ENCODE measurements around the gene NCOA6. TPM values are rescaled to one million over a fixed set of nuclear protein-coding genes. Genes with fewer than 3 reads are reported as not detected.

NCOA6 gene
- polyA plus RNA-seq, 1 of the 3 experiments (the other 2 are of a cell fraction): 14.5 TPM

- Histone ChIP-seq H3K4me2 (no peak overlapping the region), H3K36me3 (replicated peaks in 1 of 2; ENCODE audit: control insufficient read depth in 1 of 2, insufficient read depth in 2 of 2, low read length in 1 of 2) (peaks cover 8 to 36% of the 10 kb centered on the region in 2 experiments), H3K27me3 (ENCODE audit: insufficient read depth) (no peaks in the 10 kb centered on the region), H3F3A (replicated peaks; ENCODE audit: insufficient read depth) (no peaks in the 10 kb centered on the region), H3K27ac (ENCODE audit: low read depth in 2 of 2, low read length in 1 of 2) (no peak overlapping the region), H2AFZ (ENCODE audit: low read depth) (no peak overlapping the region), H3K9me2 (no peaks in the 10 kb centered on the region), H3K79me2 (ENCODE audit: insufficient read depth) (no peaks in the 10 kb centered on the region), H3K4me3 (ENCODE audit: low read depth in 2 of 2, low read length in 1 of 2) (no peak overlapping the region), H4K20me1 (ENCODE audit: insufficient read depth) (no peaks in the 10 kb centered on the region), H3K4me1 (ENCODE audit: control insufficient read depth in 1 of 2, insufficient read depth in 2 of 2, low read depth in 1 of 2, low read length in 1 of 2) (no peaks in the 10 kb centered on the region), H3K9me3 (no peaks in the 10 kb centered on the region), H3K9ac (no peak overlapping the region)
- WGBS (ENCODE audit: low lambda C conversion rate): 96% methylated on average over 22 of the region's 26 CpGs
- ChIA-PET POLR2A (no interaction called here), CTCF (interaction anchor here (2.4 kb wide), 1 partner anchor 15 kb away, joined by 5 read pairs; no protein-coding TSS in a partner anchor)
- TF ChIP-seq TEAD4 (IDR thresholded peaks at IDR 0.05; ENCODE audit: borderline replicate concordance, insufficient read depth) (no peak), MEF2A (IDR thresholded peaks at IDR 0.05; ENCODE audit: borderline replicate concordance, low read depth) (no peak), FOSL2 (IDR thresholded peaks at IDR 0.05; ENCODE audit: borderline replicate concordance, low read depth) (no peak), USF1 (IDR thresholded peaks at IDR 0.05; ENCODE audit: borderline replicate concordance, low read depth) (no peak), REST (IDR thresholded peaks at IDR 0.05; ENCODE audit: low read depth, low read length) (no peak), GABPA (IDR thresholded peaks at IDR 0.05; ENCODE audit: low read depth) (no peak), RAD21 (IDR thresholded peaks at IDR 0.05; ENCODE audit: low read length) (no peak), NRF1 (IDR thresholded peaks at IDR 0.05; ENCODE audit: low read depth, low read length) (no peak), RXRA (IDR thresholded peaks at IDR 0.05; ENCODE audit: borderline replicate concordance, low read depth) (no peak), TCF12 (IDR thresholded peaks at IDR 0.05) (no peak), EP300 (IDR thresholded peaks at IDR 0.05; ENCODE audit: borderline replicate concordance in 1 of 2, low read depth in 1 of 2, low read length in 1 of 2) (no peak)
- no peak for DNase-seq
Observed at GRCh38 chr20:34859367-34859766, 33.9 kb upstream of the NCOA6 start.

- Histone ChIP-seq H3K4me1 (ENCODE audit: control insufficient read depth in 1 of 2, insufficient read depth in 2 of 2, low read depth in 1 of 2, low read length in 1 of 2) (no peaks in the 10 kb centered on the region), H4K20me1 (ENCODE audit: insufficient read depth) (no peaks in the 10 kb centered on the region), H3K4me3 (ENCODE audit: low read depth in 2 of 2, low read length in 1 of 2) (no peak overlapping the region), H3K27ac (ENCODE audit: low read depth in 2 of 2, low read length in 1 of 2) (no peak overlapping the region), H3K9me3 (no peaks in the 10 kb centered on the region), H2AFZ (ENCODE audit: low read depth) (no peak overlapping the region), H3K27me3 (ENCODE audit: insufficient read depth) (no peaks in the 10 kb centered on the region), H3K9me2 (no peaks in the 10 kb centered on the region), H3K79me2 (ENCODE audit: insufficient read depth) (no peaks in the 10 kb centered on the region), H3K9ac (no peak overlapping the region), H3F3A (replicated peaks; ENCODE audit: insufficient read depth) (no peaks in the 10 kb centered on the region), H3K36me3 (replicated peaks in 1 of 2; ENCODE audit: control insufficient read depth in 1 of 2, insufficient read depth in 2 of 2, low read length in 1 of 2) (peaks cover 7 to 41% of the 10 kb centered on the region in 2 experiments), H3K4me2 (no peak overlapping the region)
- ChIA-PET POLR2A (interaction anchor here (0.6 kb wide), 1 partner anchor 27 kb away, joined by 3 read pairs; the partner anchor contains the start of gene NCOA6), CTCF (interaction anchor here (1.0 to 2.8 kb wide), 4 partner anchors 12 to 243 kb away, joined by 4 to 8 read pairs (median 4); no protein-coding TSS in a partner anchor)
- no peak for DNase-seq
- 94% methylated on average over 3 of the region's 4 CpGs for WGBS (ENCODE audit: low lambda C conversion rate)
- TF ChIP-seq FOSL2 (IDR thresholded peaks at IDR 0.05; ENCODE audit: borderline replicate concordance, low read depth): no peak
- TF ChIP-seq NRF1 (IDR thresholded peaks at IDR 0.05; ENCODE audit: low read depth, low read length): no peak
- TF ChIP-seq REST (IDR thresholded peaks at IDR 0.05; ENCODE audit: low read depth, low read length): no peak
- TF ChIP-seq NFIC (IDR thresholded peaks at IDR 0.05; ENCODE audit: borderline replicate concordance): no peak
- TF ChIP-seq JUND (IDR thresholded peaks at IDR 0.05): no peak
- TF ChIP-seq EZH2phosphoT487 (IDR thresholded peaks at IDR 0.05; ENCODE audit: borderline replicate concordance, low read depth): no peak
- no peak for TF ChIP-seq CTCF (IDR thresholded peaks at IDR 0.05)
- no peak for TF ChIP-seq SMC3 (IDR thresholded peaks at IDR 0.05; ENCODE audit: low read depth, low read length)
- TF ChIP-seq MEF2A (IDR thresholded peaks at IDR 0.05; ENCODE audit: borderline replicate concordance, low read depth): no peak
- TF ChIP-seq FOXJ3 (CRISPR knock-in tag; IDR thresholded peaks at IDR 0.05): no peak
- no peak for TF ChIP-seq ELF1 (IDR thresholded peaks at IDR 0.05)
- TF ChIP-seq RFX5 (IDR thresholded peaks at IDR 0.05; ENCODE audit: low read length): no peak
Observed at GRCh38 chr20:34852298-34852697, 26.8 kb upstream of the NCOA6 start.
